Daoy (cell line): Measurements from ENCODE around the gene C12orf42. TPM values are rescaled to one million over a fixed set of nuclear protein-coding genes. Genes with fewer than 3 reads are reported as not detected.

Source experiments
- DNase-seq: peaks from one replicate; pipeline ENCODE4 v3.0.0-alpha.2; 2015; ENCODE audit warnings: low read depth
- total RNA-seq: library from RNA; depleted of rRNA; stranded (reverse); fragments of >200 nt; shearing (Covaris generic); gene quantifications from 2 replicates; pipeline ENCODE4 v1.2.3, GENCODE V29; 2014

Gene C12orf42
- total RNA-seq, 1 experiment from 2014 or later = not detected

GRCh38 chr12:103336940-103337339 is 158.8 kb downstream of the C12orf42 start:
- no peak for DNase-seq

- no peak for DNase-seq
Observed at GRCh38 chr12:103334466-103334865, 161.3 kb downstream of the C12orf42 start.

- no peak for DNase-seq
Observed at GRCh38 chr12:103333676-103334075, 162.1 kb downstream of the C12orf42 start.

GRCh38 chr12:103331643-103332042 is 164.1 kb downstream of the C12orf42 start:
- no peak for DNase-seq

- DNase-seq = no peak
Observed at GRCh38 chr12:103330672-103331071, 165.1 kb downstream of the C12orf42 start.

GRCh38 chr12:103327676-103328075 is 168.1 kb downstream of the C12orf42 start:
- no peak for DNase-seq

- no peak for DNase-seq
Observed at GRCh38 chr12:103326190-103326589, 169.6 kb downstream of the C12orf42 start.

GRCh38 chr12:103318566-103318965 is 177.2 kb downstream of the C12orf42 start:
- DNase-seq = no peak

GRCh38 chr12:103317220-103317619 is 178.5 kb downstream of the C12orf42 start:
- DNase-seq = no peak

- DNase-seq = no peak
Observed at GRCh38 chr12:103314786-103315185, 181.0 kb downstream of the C12orf42 start.

- DNase-seq = no peak
Observed at GRCh38 chr12:103313894-103314293, 181.9 kb downstream of the C12orf42 start.

- no peak for DNase-seq
Observed at GRCh38 chr12:103312742-103313354, 182.9 kb downstream of the C12orf42 start.

GRCh38 chr12:103310546-103311270 is 185.1 kb downstream of the C12orf42 start:
- no peak for DNase-seq

- no peak for DNase-seq
Observed at GRCh38 chr12:103308396-103308795, 187.4 kb downstream of the C12orf42 start.

- DNase-seq = no peak
Observed at GRCh38 chr12:103303484-103303883, 192.3 kb downstream of the C12orf42 start.

- peak; percentile 30 for DNase-seq
Observed at GRCh38 chr12:103301642-103302591, 193.9 kb downstream of the C12orf42 start.

- no peak for DNase-seq
Observed at GRCh38 chr12:103288016-103288415, 207.8 kb downstream of the C12orf42 start.

- DNase-seq = no peak
Observed at GRCh38 chr12:103282124-103282523, 213.6 kb downstream of the C12orf42 start.

- DNase-seq = no peak
Observed at GRCh38 chr12:103279444-103279843, 216.3 kb downstream of the C12orf42 start.

GRCh38 chr12:103278329-103278728 is 217.4 kb downstream of the C12orf42 start:
- no peak for DNase-seq

GRCh38 chr12:103273645-103274044 is 222.1 kb downstream of the C12orf42 start:
- peak; percentile 26 for DNase-seq

- DNase-seq = peak; percentile 19
Observed at GRCh38 chr12:103272949-103273348, 222.8 kb downstream of the C12orf42 start.
